Testis (tissue), 2 donors: ENCODE data around the gene TRIM72.
"Not testable (repeated sequence)": the region's sequence is repeated elsewhere in the genome, so short reads cannot be mapped to it uniquely, and the experiment has no call there.

ENCODE experiments used
- POLR2A ChIP-seq: fragments of 450-650 bp; IDR thresholded peaks from one replicate; pipeline ENCODE4 v1.6.1; 2017; ENCODE audit warnings: antibody characterized with exemption, mild to moderate bottlenecking, moderate library complexity
- TF ChIP-seq, protein P1 (sequence below), 3 experiments: fragments of 450-650 bp in 2 of 3; fragments of 200-600 bp in 1 of 3; sonication (generic) in 1 of 3; IDR thresholded peaks; one replicate each; pipeline ENCODE4 v1.5.1; 2016 to 2019; ENCODE audit warnings: antibody characterized with exemption in 3 of 3, mild to moderate bottlenecking in 2 of 3, moderate library complexity in 1 of 3

DNA sequence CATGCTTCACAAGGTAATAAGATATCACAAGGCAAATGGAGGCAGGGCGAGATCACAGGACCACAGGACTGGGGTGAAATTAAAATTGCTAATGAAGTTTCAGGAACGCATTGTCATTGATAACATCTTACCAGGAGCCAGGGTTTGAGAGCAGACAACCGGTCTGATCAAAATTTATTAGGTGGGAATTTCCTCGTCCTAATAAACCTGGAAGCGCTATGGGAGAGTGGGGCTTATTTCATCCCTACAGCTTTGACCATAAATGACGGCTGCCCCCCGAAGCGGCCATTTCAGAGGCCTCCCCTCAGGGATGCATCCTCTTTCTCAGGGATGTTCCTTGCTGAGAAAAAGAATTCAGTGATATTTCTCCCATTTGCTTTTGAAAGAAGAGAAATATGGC is 31.7 kb downstream of the TRIM72 start:
- TF ChIP-seq, protein P1, sequence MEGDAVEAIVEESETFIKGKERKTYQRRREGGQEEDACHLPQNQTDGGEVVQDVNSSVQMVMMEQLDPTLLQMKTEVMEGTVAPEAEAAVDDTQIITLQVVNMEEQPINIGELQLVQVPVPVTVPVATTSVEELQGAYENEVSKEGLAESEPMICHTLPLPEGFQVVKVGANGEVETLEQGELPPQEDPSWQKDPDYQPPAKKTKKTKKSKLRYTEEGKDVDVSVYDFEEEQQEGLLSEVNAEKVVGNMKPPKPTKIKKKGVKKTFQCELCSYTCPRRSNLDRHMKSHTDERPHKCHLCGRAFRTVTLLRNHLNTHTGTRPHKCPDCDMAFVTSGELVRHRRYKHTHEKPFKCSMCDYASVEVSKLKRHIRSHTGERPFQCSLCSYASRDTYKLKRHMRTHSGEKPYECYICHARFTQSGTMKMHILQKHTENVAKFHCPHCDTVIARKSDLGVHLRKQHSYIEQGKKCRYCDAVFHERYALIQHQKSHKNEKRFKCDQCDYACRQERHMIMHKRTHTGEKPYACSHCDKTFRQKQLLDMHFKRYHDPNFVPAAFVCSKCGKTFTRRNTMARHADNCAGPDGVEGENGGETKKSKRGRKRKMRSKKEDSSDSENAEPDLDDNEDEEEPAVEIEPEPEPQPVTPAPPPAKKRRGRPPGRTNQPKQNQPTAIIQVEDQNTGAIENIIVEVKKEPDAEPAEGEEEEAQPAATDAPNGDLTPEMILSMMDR (IDR thresholded peaks at IDR 0.05) = not testable (repeated sequence)
- TF ChIP-seq POLR2A = not testable (repeated sequence)
